GM12878 (cell line): ENCODE measurements around the gene USP16. TPM values are rescaled to one million over a fixed set of nuclear protein-coding genes. Genes with fewer than 3 reads are reported as not detected.

Experiments
- ATF7 ChIP-seq: fragments of 450-650 bp; IDR thresholded peaks from 2 replicates; pipeline ENCODE4 v1.6.1; 2016; ENCODE audit warnings: low read depth, mild to moderate bottlenecking
- IRF4 ChIP-seq: IDR thresholded peaks from 2 replicates; pipeline ENCODE4 v1.6.1; 2011; ENCODE audit warnings: low read depth, low read length
- KLF5 ChIP-seq: fragments of 450-650 bp; IDR thresholded peaks from 2 replicates; pipeline ENCODE4 v1.6.1; 2014; ENCODE audit warnings: mild to moderate bottlenecking; ENCODE audit not compliant: partially characterized antibody
- LARP7 ChIP-seq: fragments of 450-650 bp; IDR thresholded peaks from 2 replicates; pipeline ENCODE4 v1.6.1; 2017; ENCODE audit warnings: mild to moderate bottlenecking
- PAX8 ChIP-seq: fragments of 450-650 bp; IDR thresholded peaks from 2 replicates; pipeline ENCODE4 v1.6.1; 2017; ENCODE audit warnings: mild to moderate bottlenecking, moderate library complexity
- POLR2AphosphoS2 ChIP-seq: IDR thresholded peaks from 2 replicates; pipeline ENCODE4 v1.6.1; 2011; ENCODE audit warnings: low read depth, mild to moderate bottlenecking, low read length, improper control_type of control experiment, moderate library complexity
- RAD21 ChIP-seq: IDR thresholded peaks from 2 replicates; pipeline ENCODE4 v1.6.1; 2011; ENCODE audit warnings: mild to moderate bottlenecking, low read depth, low read length, moderate library complexity; ENCODE audit not compliant: insufficient read depth
- RBBP5 ChIP-seq: fragments of 200-600 bp; sonication (generic); conservative IDR thresholded peaks from 2 replicates; pipeline ENCODE4 v1.6.1; 2016
- RCOR1 ChIP-seq: conservative IDR thresholded peaks from 2 replicates; pipeline ENCODE4 v1.6.1; 2012; ENCODE audit warnings: low read depth, low read length, improper control_type of control experiment
- RFX5 ChIP-seq: IDR thresholded peaks from 2 replicates; pipeline ENCODE4 v1.6.1; 2011; ENCODE audit warnings: low read depth, low read length, improper control_type of control experiment
- TCF7 ChIP-seq: IDR thresholded peaks from 2 replicates; pipeline ENCODE4 v1.6.1; 2014; ENCODE audit warnings: antibody characterized with exemption, borderline replicate concordance
- WRNIP1 ChIP-seq: IDR thresholded peaks from 2 replicates; pipeline ENCODE4 v1.6.1; 2011; ENCODE audit warnings: low read depth, low read length, improper control_type of control experiment, borderline replicate concordance
- YBX1 ChIP-seq: fragments of 450-650 bp; IDR thresholded peaks from 2 replicates; pipeline ENCODE4 v1.6.1; 2016; ENCODE audit warnings: antibody characterized with exemption
- ZNF217 ChIP-seq: fragments of 450-650 bp; IDR thresholded peaks from 2 replicates; pipeline ENCODE4 v1.6.1; 2017; ENCODE audit warnings: antibody characterized with exemption, mild to moderate bottlenecking
- ZNF274 ChIP-seq: IDR thresholded peaks from one replicate; pipeline ENCODE4 v1.8.0; 2011; ENCODE audit not compliant: insufficient read length, insufficient read depth
- ZSCAN29 ChIP-seq: fragments of 450-650 bp; IDR thresholded peaks from 2 replicates; pipeline ENCODE4 v1.6.1; 2017; ENCODE audit warnings: mild to moderate bottlenecking, moderate library complexity
- polyA plus RNA-seq, 11 experiments: library from polyadenylated mRNA; depleted of rRNA in 4 of 11; unstranded in 6 of 11; stranded (reverse) in 5 of 11; fragments of >200 nt; fragmentation: Nextera tagmentation in 4 of 11; fragmentation: Illumina TruSeq in 1 of 11; extraction: Ambion mirVana in 4 of 11; extraction: Trizol in 1 of 11; gene quantifications; 1 replicate in 1 of 11; 2 replicates in 10 of 11; pipeline versions ENCODE4 v1.2.1 to v1.2.3, GENCODE V29; 2011 to 2016; ENCODE audit warnings: inconsistent platforms in 2 of 11, missing spikeins in 2 of 11, low read depth in 1 of 11
- total RNA-seq, 4 experiments: library from RNA; depleted of rRNA in 3 of 4; stranded (reverse); fragments of >200 nt in 3 of 4; fragmentation: Illumina TruSeq in 1 of 4; extraction: Trizol in 1 of 4; gene quantifications; 2 replicates each; pipeline versions ENCODE4 v1.2.1 to v1.2.3, GENCODE V29; 2013 to 2021
- TF ChIP-seq, protein P1 (sequence below), 3 experiments: IDR thresholded peaks in 2 of 3; conservative IDR thresholded peaks in 1 of 3; 2 replicates each; pipeline ENCODE4 v1.5.1; 2011; ENCODE audit warnings: low read depth in 3 of 3, low read length in 3 of 3, mild to moderate bottlenecking in 3 of 3, control low read depth in 2 of 3, moderate library complexity in 2 of 3, inconsistent platforms in 1 of 3, mixed read lengths in 1 of 3; ENCODE audit not compliant: control insufficient read depth in 2 of 3, insufficient read depth in 1 of 3; ENCODE audit errors: extremely low read depth in 1 of 3
- TF ChIP-seq, protein P2 (sequence below): fragments of 450-650 bp; IDR thresholded peaks from 2 replicates; pipeline ENCODE4 v1.6.1; 2017; ENCODE audit warnings: low read depth, mild to moderate bottlenecking, moderate library complexity

USP16 gene
- total and polyA plus RNA-seq, 10 of the 15 experiments (the other 5 are each of a cell fraction or from before 2014, with no cell fraction given): 29.5 to 68.7 (median 52.3) TPM

- TF ChIP-seq ZSCAN29 (no peak), RCOR1 (no peak), ATF7 (no peak), LARP7 (no peak), YBX1 (no peak), RBBP5 (no peak), ZNF274 (no peak), ZNF217 (no peak), PAX8 (0 out of 2 replicates have a peak, but pooled peaks have one; percentile 8), WRNIP1 (no peak), POLR2AphosphoS2 (no peak), TCF7 (no peak), KLF5 (no peak), IRF4 (no peak), RAD21 (peak; percentile 24; the same call in 1 of the 2 replicates), RFX5 (no peak)
- TF ChIP-seq, protein P1, sequence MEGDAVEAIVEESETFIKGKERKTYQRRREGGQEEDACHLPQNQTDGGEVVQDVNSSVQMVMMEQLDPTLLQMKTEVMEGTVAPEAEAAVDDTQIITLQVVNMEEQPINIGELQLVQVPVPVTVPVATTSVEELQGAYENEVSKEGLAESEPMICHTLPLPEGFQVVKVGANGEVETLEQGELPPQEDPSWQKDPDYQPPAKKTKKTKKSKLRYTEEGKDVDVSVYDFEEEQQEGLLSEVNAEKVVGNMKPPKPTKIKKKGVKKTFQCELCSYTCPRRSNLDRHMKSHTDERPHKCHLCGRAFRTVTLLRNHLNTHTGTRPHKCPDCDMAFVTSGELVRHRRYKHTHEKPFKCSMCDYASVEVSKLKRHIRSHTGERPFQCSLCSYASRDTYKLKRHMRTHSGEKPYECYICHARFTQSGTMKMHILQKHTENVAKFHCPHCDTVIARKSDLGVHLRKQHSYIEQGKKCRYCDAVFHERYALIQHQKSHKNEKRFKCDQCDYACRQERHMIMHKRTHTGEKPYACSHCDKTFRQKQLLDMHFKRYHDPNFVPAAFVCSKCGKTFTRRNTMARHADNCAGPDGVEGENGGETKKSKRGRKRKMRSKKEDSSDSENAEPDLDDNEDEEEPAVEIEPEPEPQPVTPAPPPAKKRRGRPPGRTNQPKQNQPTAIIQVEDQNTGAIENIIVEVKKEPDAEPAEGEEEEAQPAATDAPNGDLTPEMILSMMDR (IDR thresholded peaks at IDR 0.05 in 2 of 3, conservative IDR thresholded peaks at IDR 0.05 in 1 of 3; ENCODE audit: control insufficient read depth in 2 of 3, extremely low read depth in 1 of 3, insufficient read depth in 1 of 3, low read depth in 3 of 3, low read length in 3 of 3): 0 out of 6 replicates have a peak, but pooled peaks of 1 of the 3 experiments have one; percentile 4
- TF ChIP-seq, protein P2, sequence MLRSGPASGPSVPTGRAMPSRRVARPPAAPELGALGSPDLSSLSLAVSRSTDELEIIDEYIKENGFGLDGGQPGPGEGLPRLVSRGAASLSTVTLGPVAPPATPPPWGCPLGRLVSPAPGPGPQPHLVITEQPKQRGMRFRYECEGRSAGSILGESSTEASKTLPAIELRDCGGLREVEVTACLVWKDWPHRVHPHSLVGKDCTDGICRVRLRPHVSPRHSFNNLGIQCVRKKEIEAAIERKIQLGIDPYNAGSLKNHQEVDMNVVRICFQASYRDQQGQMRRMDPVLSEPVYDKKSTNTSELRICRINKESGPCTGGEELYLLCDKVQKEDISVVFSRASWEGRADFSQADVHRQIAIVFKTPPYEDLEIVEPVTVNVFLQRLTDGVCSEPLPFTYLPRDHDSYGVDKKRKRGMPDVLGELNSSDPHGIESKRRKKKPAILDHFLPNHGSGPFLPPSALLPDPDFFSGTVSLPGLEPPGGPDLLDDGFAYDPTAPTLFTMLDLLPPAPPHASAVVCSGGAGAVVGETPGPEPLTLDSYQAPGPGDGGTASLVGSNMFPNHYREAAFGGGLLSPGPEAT: no peak
- TF ChIP-seq, all 136 proteins: peak for 4
Observed at GRCh38 chr21:29025328-29025713, 853 bp downstream of the USP16 start (continued).
